ENCODE data around the gene RGS11.

DNA sequence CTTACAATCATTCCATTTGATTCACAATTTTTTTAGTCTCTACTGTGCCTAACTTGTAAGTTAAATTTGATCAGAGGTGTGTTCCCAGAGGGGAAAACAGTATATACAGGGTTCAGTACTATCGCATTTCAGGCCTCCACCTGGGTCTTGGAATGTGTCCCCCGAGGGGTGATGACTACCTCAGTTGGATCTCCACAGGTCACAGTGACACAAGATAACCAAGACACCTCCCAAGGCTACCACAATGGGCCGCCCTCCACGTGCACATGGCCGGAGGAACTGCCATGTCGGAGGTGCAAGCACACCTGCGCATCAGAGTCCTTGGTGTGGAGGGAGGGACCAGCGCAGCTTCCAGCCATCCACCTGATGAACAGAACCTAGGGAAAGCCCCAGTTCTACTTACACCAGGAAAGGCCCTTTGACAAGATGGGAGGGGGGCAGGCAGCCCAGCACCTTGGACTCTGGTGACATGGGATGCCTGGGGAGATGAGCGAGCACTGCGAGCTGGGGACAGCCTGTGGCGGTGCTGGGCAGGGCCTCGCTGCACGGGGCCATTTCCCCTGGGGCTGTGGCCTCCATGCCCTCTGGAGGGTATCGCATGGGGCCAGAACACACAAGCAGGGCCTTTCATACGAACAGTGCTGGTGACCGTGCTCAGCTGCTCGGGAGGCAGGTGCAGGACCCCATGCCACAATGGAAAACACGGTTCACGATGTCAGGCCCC is 41.2 kb upstream of the RGS11 start:
- TF ChIP-seq POLR2A (IDR thresholded peaks at IDR 0.05; ENCODE audit: low read depth, low read length): no peak
- no peak for TF ChIP-seq POLR2AphosphoS5 (IDR thresholded peaks at IDR 0.05; ENCODE audit: low read depth, low read length)
